Stomach smooth muscle (tissue), 2 donors: ENCODE data around the gene ACOT8.
"Not testable (repeated sequence)": the region's sequence is repeated elsewhere in the genome, so short reads cannot be mapped to it uniquely, and the experiment has no call there.

Experiments
- H3K27ac ChIP-seq: one replicate; pipeline ENCODE4 v1.7.0; 2013; ENCODE audit warnings: mild to moderate bottlenecking, low read length, inconsistent platforms
- H3K27me3 ChIP-seq, 2 donors: one replicate each; pipeline ENCODE4 v1.7.0; 2013; ENCODE audit warnings: low read length in 2 of 2; ENCODE audit not compliant: insufficient read depth in 2 of 2, control insufficient read depth in 1 of 2
- H3K36me3 ChIP-seq, 2 donors: one replicate each; pipeline ENCODE4 v1.7.0; 2013; ENCODE audit warnings: low read length in 2 of 2; ENCODE audit not compliant: control insufficient read depth in 2 of 2, insufficient read depth in 2 of 2
- H3K4me1 ChIP-seq: one replicate; pipeline ENCODE4 v1.7.0; 2013; ENCODE audit warnings: low read length; ENCODE audit not compliant: control insufficient read depth, insufficient read depth
- H3K4me3 ChIP-seq, 2 donors: one replicate each; pipeline ENCODE4 v1.7.0; 2013; ENCODE audit warnings: low read length in 2 of 2
- H3K9ac ChIP-seq, 2 donors: one replicate each; pipeline ENCODE4 v1.7.0; 2013; ENCODE audit warnings: low read length in 2 of 2, mild to moderate bottlenecking in 1 of 2
- H3K9me3 ChIP-seq, 2 donors: one replicate each; pipeline ENCODE4 v1.7.0; 2013; ENCODE audit warnings: low read length in 2 of 2; ENCODE audit not compliant: control insufficient read depth in 2 of 2
- donor health status: healthy.
- donor health status: Pancreatic carcinoma.

ACOT8 gene

DNA sequence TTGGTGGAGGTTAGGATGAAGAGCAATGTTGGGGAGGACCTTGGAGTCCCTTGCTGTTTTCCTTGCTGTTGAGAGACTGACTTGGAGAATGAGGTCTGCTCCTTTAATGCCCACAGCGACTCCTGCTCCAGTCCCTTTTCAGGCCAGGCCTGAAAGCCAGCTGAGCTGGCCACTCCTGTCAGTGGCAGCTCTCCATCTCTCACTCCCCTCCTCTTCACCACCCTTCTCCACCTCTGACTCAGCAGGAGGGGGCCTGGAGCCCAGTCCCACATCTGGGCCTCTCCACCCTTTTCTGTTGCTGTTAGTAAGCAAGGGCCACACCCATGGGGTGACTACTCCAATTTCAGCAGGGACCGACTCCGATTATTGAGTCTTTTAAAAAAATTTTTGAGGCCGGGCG lies 21.4 kb downstream of the ACOT8 start:
- H3K9ac ChIP-seq: peak overlapping the region in 1 of 2 donors; percentile 36
- H3K9me3 ChIP-seq: no peaks in the 10 kb centered on the region
- H3K4me1 ChIP-seq: peaks cover 45% of the 10 kb centered on the region
- peaks cover 3 to 11% of the 10 kb centered on the region in 2 donors for H3K36me3 ChIP-seq
- H3K27me3 ChIP-seq: no peaks in the 10 kb centered on the region
- H3K27ac ChIP-seq: peak overlapping the region; percentile 96
- peak overlapping the region; percentile 89 to 91 for H3K4me3 ChIP-seq

DNA sequence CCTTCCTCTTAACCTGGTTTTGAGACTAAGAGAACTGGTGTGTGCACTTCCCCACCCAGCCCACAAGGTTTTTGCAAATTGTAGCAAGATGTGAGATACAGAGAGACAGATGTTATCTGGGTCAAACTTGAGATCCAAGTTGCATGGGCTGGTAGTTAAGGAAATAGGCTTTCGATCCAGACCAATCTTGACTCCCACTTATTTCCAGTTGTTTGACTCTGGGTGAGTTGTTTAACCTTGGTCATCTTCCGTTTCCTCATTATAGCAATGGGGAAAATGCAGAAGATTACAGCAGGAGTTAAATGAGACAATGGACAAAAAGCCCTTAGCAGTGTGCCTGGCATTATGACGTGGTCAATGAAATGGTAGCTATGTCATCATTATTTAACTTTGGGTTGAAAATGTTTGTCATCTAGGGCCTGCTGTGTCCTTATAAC lies 21.8 kb downstream of the ACOT8 start:
- peak overlapping the region in 1 of 2 donors; percentile 94 for H3K9ac ChIP-seq
- H3K4me3 ChIP-seq: peak overlapping the region; percentile 89 to 91
- peaks cover 45% of the 10 kb centered on the region for H3K4me1 ChIP-seq
- H3K9me3 ChIP-seq: no peaks in the 10 kb centered on the region
- H3K36me3 ChIP-seq: peaks cover 3 to 8% of the 10 kb centered on the region in 2 donors
- peak overlapping the region; percentile 96 for H3K27ac ChIP-seq
- no peaks in the 10 kb centered on the region for H3K27me3 ChIP-seq

DNA sequence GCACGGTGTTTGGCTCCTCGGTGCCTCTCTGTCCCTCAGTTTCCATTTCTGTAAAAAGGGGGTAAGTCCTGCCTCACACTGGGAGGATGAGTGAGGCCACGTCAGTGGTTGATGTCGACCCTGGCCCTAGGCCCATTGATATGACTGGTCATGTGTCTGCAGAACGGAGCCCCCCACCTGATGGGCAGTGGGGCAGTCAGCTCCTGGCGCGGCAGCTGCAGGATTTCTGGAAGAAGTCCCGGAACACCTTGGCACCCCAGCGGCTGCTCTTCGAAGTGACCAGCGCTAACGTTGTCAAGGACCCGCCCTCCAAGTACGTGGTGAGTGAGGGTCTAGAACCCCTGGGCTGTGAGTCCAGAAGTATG lies 22.4 kb downstream of the ACOT8 start:
- Histone ChIP-seq H3K36me3 (peaks cover 2 to 3% of the 10 kb centered on the region in 2 donors), H3K4me1 (peaks cover 45% of the 10 kb centered on the region), H3K27ac (peak overlapping the region; percentile 96), H3K9ac (peak overlapping the region; percentile 94 to 95), H3K4me3 (peak overlapping the region; percentile 89 to 91), H3K27me3 (no peaks in the 10 kb centered on the region), H3K9me3 (no peaks in the 10 kb centered on the region)

DNA sequence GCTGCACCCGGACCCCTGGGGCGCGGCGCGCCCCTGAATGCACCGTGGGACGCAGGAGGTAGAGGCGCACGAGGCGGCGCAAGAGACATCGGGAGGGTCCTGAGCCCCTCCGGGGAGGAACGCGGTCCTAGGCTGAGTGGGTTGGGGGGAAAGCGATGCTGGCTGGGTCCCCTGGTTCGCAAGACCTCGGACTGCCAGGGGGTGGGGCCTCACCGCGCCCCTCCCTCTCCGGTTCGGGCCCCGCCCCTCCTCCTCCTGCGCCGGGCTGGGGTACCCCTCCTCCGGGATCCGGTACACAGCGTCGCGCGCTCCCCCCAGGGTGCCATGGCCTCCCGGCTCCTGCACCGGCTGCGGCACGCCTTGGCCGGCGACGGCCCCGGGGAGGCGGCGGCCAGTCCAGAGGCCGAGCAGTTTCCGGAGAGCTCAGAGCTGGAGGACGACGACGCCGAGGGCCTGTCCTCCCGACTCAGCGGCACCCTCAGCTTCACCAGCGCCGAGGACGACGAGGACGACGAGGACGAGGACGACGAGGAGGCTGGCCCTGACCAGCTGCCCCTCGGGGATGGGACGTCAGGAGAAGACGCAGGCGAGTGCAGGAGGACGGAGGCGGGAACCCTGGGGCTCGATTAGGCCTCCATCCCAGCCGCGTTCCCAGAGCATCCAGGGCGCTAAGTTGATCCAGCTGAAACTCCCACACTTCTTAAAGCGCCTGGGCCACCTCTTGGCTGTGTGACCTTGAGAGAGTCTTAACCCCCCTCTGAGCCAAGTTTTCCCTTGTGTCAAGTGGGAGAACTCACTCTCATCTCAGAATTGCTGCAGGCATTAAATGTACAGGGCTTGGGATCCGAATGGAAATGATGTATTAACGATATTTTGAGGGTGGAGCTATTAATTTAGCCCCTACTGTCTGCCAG lies 23.1 kb downstream of the ACOT8 start:
- H3K27ac ChIP-seq: peak overlapping the region; percentile 96
- H3K9ac ChIP-seq: peak overlapping the region; percentile 94 to 95
- no peaks in the 10 kb centered on the region for H3K9me3 ChIP-seq
- peaks cover 0 to 3% of the 10 kb centered on the region in 2 donors for H3K36me3 ChIP-seq
- peak overlapping the region; percentile 89 to 91 for H3K4me3 ChIP-seq
- H3K27me3 ChIP-seq: no peaks in the 10 kb centered on the region
- H3K4me1 ChIP-seq: peaks cover 45% of the 10 kb centered on the region

DNA sequence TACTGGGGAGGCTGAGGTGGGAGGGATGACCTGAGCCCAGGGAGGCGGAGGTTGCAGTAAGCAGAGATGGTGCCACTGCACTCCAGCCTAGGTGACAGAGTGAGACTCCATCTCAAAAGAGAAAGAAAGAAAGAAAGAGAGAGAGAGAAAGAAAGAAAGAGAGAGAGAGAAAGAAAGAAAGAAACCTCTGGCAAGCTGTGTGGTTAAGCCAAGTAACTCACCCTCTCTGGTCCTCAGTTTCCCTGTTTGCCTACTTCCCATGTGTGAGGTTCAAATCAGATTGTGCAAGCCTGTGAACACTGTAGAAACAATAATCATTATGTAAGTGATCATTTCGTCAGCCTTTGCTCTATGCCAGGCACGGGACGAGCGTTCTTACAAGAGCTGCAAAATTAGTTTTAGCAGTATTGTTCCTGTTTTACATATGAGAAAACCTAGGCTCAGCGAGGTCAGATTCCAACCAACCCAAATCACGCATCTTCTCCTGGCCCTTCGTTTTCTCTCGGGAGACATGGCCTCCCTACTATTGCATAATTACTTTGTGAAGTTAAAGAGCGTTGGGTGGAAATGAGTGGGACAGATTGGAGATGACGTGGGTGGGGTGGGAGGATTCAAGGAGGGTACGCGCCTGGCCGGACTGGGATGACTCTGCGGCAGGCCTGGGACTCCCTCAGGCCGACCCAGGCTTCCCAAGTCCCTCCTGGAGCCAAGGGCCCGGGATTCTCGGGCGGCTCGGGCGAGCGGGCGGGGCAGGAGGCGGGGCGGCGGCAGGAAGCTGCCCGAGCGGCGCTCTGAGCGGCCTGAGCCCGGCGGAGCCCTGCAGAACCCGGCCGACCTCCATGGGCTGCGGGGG lies 23.9 kb downstream of the ACOT8 start, which contains the start of gene SNX21:
TSS of gene SNX21 (plus strand) at position 770 of the 853 bp plus-strand sequence. CDS start 121 bp downstream, outside the sequence.
- H3K4me1 ChIP-seq: peaks cover 50% of the 10 kb centered on the region
- H3K27me3 ChIP-seq: no peaks in the 10 kb centered on the region
- H3K9ac ChIP-seq: peak within 1 kb of the TSS; percentile 94 to 95
- H3K4me3 ChIP-seq: peak within 1 kb of the TSS; percentile 89 to 91
- H3K36me3 ChIP-seq: peaks cover 0 to 3% of the 10 kb centered on the region in 2 donors
- H3K27ac ChIP-seq: peak within 1 kb of the TSS; percentile 96
- no peaks in the 10 kb centered on the region for H3K9me3 ChIP-seq

DNA sequence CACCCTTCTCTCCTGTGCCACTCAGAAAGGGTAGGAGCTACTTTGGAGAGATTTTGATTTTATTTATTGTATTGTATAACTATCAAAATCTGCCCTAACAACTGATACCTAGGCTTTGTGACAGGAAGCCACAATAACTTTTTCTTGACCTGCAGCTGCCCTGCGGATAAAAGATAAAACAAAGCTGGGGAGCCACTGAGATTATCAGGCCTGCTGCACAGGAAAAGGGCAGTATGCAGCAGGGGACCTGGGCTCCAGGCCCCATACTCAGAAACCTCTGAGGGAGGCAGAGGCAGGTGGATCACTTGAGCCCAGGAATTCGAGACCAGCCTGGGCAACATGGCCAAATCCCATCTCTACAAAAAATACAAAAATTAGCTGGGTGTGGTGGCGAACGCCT lies 24.6 kb downstream of the ACOT8 start:
- Histone ChIP-seq H3K9ac (peak overlapping the region; percentile 94 to 95), H3K9me3 (no peaks in the 10 kb centered on the region), H3K27ac (peak overlapping the region; percentile 96), H3K36me3 (peaks cover 0 to 3% of the 10 kb centered on the region in 2 donors), H3K4me1 (peaks cover 52% of the 10 kb centered on the region), H3K4me3 (peak overlapping the region; percentile 78 to 91), H3K27me3 (no peaks in the 10 kb centered on the region)

DNA sequence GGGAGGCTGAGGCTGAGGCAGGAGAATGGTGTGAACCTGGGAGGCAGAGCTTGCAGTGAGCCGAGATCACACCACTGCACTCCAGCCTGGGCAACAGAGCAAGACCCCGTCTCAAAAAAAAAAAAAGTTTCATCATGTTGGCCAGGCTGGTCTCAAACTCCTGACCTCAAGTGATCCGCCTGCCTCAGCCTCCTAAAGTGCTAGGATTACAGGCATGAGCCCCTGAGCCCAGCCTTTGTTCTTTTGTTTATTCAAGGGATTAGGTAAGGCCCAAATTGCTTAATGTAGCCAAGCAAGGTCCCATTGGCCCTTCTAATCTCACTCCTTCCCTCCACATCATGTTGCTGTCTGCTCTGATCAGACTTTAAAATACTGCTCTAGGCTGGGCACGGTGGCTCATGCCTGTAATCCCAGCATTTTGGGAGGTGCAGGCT lies 27.5 kb downstream of the ACOT8 start:
- H3K27ac ChIP-seq, H3K4me3 ChIP-seq, H3K36me3 ChIP-seq, H3K27me3 ChIP-seq, H3K9ac ChIP-seq, H3K9me3 ChIP-seq: not testable (repeated sequence)
- peaks cover 49% of the 10 kb centered on the region for H3K4me1 ChIP-seq

DNA sequence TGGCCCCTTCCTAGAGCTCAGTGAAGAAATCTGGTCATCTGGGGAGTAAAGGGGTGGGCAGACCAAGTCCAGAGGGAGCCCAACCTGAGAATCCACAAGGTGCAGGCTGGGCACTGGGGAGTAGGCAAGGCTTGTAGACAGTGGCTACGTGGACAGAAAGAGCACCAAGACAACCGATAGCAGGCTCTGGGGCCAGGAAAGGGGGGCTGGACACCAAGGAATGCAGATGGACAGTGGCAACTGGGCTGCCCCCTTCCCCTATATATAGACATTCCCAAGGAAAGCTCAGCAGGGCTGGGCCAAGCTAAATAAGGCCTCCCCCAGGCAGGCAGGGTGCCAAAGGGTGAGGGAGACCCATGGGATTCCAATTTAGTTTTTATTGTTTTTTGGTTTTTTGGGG lies 28.6 kb downstream of the ACOT8 start:
- Histone ChIP-seq H3K27ac (no peak overlapping the region), H3K4me1 (peaks cover 45% of the 10 kb centered on the region), H3K36me3 (no peaks in the 10 kb centered on the region), H3K9me3 (no peaks in the 10 kb centered on the region), H3K27me3 (peaks cover 2 to 5% of the 10 kb centered on the region in 2 donors), H3K9ac (no peak overlapping the region), H3K4me3 (no peak overlapping the region)

DNA sequence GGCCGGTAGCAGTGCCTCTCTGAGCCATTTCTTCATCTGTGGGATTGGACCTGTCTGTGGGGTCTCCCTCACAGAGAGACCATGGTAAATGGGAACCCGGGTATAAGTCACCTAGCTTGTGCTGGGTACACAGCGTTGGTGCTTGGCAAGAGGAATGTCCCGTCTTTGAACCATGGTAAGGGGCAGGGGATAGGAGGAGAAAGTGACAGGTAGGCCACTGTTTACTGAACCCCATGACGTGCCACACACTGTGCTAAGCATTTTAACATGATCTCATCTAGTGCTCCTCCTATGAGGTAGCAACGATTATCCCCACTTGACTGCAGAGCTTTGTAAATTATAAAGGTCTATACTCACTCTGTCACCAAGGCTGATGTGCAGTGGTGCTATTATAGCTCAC lies 29.5 kb downstream of the ACOT8 start:
- H3K9ac ChIP-seq: no peak overlapping the region
- no peaks in the 10 kb centered on the region for H3K9me3 ChIP-seq
- H3K36me3 ChIP-seq: no peaks in the 10 kb centered on the region
- peaks cover 6 to 10% of the 10 kb centered on the region in 2 donors for H3K27me3 ChIP-seq
- peaks cover 47% of the 10 kb centered on the region for H3K4me1 ChIP-seq
- H3K4me3 ChIP-seq: no peak overlapping the region
- H3K27ac ChIP-seq: peak overlapping the region; percentile 24

DNA sequence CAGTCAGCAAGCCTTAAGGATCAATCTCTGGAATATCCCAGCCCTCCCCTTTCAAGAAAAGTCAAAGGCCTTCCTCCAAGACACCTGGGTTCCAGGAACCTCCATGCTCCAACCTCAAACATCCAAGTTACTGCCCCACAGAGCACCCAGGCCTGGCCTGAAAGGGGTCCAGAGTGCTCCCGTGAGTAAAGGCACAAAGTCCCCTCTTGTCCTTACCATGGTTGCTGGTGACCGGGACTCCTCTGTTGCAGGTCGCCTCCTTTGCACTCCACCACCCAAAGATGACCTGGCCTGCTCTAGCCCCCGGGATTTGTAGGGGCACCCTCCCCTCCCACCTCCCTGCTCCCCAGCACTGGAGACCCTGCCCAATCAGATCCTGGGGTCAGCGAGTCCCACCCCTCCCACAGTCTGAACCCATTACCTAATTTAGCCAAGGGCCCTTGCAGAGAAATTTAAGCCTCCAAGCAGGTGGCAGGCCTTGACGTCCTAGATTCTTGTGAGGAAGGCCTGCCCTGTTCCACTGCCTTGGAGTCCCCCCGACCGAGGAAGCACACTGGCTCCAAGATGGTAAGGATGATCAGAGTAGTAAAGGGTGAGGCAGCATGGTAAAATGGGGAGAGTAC lies 30.1 kb downstream of the ACOT8 start, which contains the start of gene TNNC2:
TSS of gene TNNC2 (minus strand) at position 283 of the 623 bp plus-strand sequence. CDS start at position 219, 64 bp downstream.
- H3K9me3 ChIP-seq: no peaks in the 10 kb centered on the region
- no peaks in the 10 kb centered on the region for H3K36me3 ChIP-seq
- peaks cover 6 to 11% of the 10 kb centered on the region in 2 donors for H3K27me3 ChIP-seq
- no peak within 1 kb of the TSS for H3K4me3 ChIP-seq
- H3K4me1 ChIP-seq: peaks cover 43% of the 10 kb centered on the region
- H3K27ac ChIP-seq: peak within 1 kb of the TSS; percentile 55
- H3K9ac ChIP-seq: peak within 1 kb of the TSS in 1 of 2 donors; percentile 29
